Measurements from ENCODE around the gene KCNH4. TPM values are rescaled to one million over a fixed set of nuclear protein-coding genes. Genes with fewer than 3 reads are reported as not detected.
"Not testable (repeated sequence)": the region's sequence is repeated elsewhere in the genome, so short reads cannot be mapped to it uniquely, and the experiment has no call there.

KCNH4 gene
- total RNA-seq: under 0.01 and 0.13 TPM in 2 replicates

GRCh38 chr17:42180922-42181850, at the start of gene KCNH4:
TSS of gene KCNH4 (minus strand) at chr17:42181142. CDS start at chr17:42180945, 197 bp downstream.
- peak; percentile 74 to 84 for DNase-seq (ENCODE audit: low read depth in 2 of 2)

- DNase-seq (ENCODE audit: low read depth in 2 of 2): no peak
These were observed 49.3 kb upstream of the KCNH4 start for GRCh38 chr17:42230225-42230624.

GRCh38 chr17:42227849-42228700, 47.1 kb upstream of the KCNH4 start:
- DNase-seq (ENCODE audit: low read depth in 2 of 2): peak in 1 of 2 donors; percentile 33

GRCh38 chr17:42225646-42226045, 44.7 kb upstream of the KCNH4 start:
- DNase-seq (ENCODE audit: low read depth in 2 of 2): no peak

DNA sequence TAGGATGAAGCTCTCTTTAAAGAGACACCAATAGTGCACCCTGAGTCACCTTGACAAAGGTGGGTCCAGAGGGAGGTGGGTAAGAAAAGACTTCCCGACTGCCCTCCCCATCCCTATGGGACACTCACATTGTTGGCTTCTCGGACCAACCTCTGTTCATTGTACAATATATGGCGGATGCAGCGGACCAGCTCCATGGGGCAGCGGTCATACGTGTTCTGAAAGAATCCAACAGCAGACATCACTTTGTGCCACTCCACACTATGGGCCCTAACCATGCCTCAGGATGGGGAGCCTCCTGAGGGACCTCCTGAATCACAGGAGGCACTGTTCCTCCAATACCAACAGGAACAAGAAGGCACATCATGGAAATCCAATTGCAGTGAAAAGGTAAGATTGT, 43.7 kb upstream of the KCNH4 start:
- no peak for DNase-seq (ENCODE audit: low read depth in 2 of 2)

DNA sequence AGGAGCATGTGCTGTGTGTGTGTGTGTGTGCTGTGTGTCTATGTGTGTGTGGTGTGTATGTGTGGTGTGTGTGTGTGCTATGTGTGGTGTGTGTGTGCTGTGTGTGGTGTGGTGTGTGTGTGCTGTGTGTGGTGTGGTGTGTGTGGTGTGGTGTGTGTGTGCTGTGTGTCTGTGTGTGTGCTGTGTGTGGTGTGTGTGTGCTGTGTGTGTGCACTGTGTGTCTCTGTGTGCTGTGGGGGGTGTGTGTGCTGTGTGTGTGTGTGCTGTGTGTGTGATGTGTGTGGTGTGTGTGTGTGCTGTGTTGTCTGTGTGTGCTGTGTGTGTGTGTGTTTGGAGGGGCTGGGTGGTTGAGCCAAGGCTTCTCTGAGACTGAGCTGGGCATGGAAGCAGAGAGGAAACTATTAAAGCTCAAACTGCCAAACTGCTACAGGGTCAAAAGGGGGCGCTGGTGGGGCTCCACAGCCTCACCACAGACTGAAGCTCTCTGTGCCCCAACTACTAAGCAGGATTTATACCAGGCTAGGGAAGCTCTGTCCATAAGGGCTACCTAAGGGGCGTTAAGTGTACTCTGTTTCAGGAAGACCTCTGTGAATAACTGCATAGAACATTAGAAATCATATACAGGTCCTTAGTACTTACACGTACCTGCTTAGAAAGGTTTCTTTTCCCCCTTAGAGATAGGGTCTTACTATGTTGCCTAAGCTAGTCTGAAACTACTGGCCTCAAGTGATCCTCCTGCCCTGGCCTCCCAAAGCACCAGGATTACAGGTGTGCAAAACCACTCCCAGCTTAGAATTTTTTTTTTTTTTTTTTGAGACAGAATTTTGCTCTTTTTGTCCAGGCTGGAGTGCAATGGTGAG, 41.2 kb upstream of the KCNH4 start:
- DNase-seq (ENCODE audit: low read depth in 2 of 2): peak; percentile 64 to 84

DNA sequence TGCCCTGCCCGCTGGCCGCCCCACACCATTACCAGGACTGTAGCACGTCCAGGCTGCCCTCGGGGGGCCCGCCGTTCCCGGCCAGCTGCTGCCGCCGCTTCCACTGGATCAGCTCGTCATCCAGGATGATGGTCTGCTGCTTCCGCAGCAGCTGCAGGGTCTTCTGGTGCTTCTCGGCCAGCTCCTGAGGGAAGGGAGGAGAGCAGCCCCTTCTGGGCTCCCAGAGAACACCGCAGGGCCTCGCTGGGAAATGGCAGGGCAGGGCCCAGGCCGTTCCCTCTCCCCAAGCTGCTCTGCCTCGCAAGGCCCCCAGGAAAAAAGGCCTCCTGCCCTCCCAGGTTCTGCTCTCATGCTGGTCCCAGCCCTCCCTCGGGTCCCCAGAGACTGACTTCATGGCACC, 38.3 kb upstream of the KCNH4 start:
- DNase-seq (ENCODE audit: low read depth in 2 of 2): not testable (repeated sequence)

DNA sequence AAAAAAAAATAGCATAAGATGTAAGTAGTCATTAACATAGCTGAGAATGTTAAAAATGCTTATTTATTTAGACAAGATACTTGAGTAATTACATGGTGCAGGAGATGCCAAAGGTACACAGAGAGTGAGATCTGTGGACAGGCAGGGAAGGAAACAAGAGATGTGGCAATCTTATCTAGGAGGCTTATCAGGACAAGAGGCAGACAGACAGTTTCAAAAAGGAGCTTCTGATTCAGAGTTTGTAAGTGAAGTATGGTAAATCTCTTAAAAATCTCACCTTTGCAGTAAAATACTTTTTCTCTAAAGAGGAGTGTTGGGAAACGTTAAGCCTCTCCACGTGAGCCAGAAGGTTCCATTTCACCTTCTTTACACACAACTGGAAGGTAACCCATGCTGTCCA, 33.2 kb upstream of the KCNH4 start:
- DNase-seq (ENCODE audit: low read depth in 2 of 2): no peak

DNA sequence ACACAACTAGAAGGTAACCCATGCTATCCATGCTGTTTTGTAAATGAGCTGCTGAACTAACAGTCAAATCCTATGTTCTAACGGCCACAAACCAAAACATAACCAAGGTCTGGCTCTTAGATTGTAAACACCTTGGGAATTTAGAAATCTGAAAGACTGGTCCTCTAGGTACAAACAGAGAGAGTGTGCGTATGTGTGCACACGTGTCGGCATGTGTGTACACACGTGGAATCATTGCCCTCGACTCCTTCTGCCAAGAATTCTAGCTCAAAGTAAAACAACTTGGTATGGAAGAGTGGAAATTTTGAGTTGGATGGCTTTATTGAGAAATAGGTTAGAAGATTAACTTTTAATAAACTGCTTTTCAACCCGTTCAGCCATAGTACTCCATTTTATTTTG, 31.4 kb upstream of the KCNH4 start:
- DNase-seq (ENCODE audit: low read depth in 2 of 2): no peak

- DNase-seq (ENCODE audit: low read depth in 2 of 2): not testable (repeated sequence)
These were observed 31.0 kb upstream of the KCNH4 start for GRCh38 chr17:42211921-42212341.

DNA sequence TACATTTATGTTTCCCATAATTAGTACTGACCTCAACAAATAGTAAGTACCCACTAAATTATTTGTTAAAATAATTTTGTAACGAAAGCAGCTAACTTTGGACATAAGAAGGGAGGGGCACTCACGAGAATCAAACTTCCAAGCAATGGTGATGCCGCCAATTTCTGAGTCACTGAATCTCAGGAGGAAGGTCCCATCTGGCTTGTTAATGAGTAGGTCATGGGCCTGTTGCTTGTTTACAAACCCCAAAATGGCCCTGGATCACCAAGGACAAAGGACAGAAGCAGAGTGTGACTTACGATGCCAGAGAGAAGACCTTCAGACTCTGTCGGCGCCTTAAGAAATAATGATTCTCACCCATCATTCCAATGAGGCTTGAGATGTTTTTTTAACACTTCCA, 29.1 kb upstream of the KCNH4 start:
- DNase-seq (ENCODE audit: low read depth in 2 of 2): no peak

GRCh38 chr17:42206153-42206612, 25.2 kb upstream of the KCNH4 start:
- peak in 1 of 2 donors; percentile 32 for DNase-seq (ENCODE audit: low read depth in 2 of 2)

GRCh38 chr17:42203354-42203753, 22.4 kb upstream of the KCNH4 start:
- DNase-seq (ENCODE audit: low read depth in 2 of 2): no peak

DNA sequence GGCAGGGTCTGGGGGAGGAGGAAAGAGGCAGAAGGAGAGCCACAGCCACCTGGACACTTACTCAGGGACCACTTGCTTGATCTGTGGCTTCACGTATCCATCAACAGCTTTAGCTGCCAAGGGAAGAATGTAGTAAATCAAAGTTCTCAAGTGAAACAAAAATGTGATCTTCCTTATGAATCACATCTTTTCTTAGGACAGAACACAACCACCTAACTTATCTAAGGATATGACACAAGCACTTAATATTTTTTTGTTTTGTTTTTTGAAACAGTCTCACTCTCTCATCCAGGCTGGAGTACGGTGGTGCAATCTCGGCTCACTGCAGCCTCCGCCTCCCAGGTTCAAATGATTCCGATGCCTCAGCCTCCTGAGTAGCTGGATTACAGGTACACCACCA, 21.8 kb upstream of the KCNH4 start:
- DNase-seq (ENCODE audit: low read depth in 2 of 2): no peak

DNA sequence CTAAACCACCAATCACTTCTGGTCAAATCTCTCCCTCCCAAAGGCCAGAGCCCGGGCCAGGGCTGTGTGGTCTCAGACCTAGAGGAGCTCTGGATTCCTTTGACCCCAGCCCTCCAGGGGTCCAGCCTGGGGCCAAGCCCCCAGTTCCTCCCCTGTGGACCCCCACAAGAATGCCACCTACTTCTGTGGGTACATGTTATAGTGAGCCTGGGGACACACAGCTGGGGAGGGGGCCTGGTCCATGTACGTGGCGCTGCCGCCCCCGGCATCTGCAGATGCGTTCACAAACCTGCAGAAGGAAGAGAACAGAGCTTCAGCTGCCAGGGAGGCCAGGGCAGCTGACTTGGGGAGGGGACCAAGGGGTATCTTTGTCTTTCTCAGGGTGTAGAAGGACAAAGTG, 21.2 kb upstream of the KCNH4 start:
- DNase-seq (ENCODE audit: low read depth in 2 of 2): no peak

DNA sequence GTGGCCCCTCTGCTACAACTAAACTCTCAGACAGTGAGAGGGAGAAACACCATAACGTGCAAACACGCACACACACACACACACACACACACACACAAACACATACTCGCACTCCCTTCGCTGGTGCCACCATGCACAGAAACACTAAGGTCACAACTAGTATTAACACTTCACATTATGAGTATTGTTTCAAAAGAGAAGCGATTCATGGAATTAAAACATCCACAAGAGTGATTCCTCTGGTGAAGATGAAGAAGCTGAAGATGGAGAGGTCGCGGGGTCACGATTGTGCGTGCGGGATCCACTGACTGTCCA, 20.5 kb upstream of the KCNH4 start:
- no peak for DNase-seq (ENCODE audit: low read depth in 2 of 2)

DNA sequence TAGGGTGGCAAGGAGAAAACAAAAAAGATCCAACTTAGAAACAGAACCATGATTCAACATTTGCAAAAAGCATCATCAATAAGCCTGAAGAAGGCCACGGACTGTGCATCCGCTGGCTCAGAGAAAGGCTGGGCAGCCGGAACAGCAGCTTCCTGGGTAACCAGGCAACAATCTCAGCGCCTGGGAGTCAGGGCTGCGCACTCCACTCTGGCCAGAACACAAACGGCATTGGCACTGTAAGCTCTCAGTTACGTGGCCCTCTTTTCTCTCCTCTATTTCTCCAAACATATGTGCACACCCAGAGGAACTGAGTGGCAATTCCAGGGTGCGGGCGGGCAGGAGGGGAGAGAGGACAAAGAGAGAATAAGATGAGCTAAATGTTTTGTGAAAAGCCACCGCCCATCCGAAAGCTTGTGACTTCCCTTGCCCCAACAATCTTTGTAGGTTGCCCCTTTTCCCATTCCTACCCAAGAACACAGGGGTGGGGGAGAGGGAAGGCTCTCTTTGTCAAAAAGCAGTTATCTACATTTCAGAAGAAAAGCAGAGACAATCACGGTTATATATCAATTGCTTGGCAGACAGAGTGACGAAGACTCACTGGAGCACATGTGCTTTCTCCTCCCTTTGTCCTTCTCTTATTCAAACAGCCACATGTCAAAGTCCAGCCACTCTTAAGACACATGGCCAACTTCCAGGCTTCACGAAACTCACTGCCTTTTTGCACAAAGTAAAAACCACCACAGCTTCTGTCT, 19.9 kb upstream of the KCNH4 start:
- no peak for DNase-seq (ENCODE audit: low read depth in 2 of 2)

DNA sequence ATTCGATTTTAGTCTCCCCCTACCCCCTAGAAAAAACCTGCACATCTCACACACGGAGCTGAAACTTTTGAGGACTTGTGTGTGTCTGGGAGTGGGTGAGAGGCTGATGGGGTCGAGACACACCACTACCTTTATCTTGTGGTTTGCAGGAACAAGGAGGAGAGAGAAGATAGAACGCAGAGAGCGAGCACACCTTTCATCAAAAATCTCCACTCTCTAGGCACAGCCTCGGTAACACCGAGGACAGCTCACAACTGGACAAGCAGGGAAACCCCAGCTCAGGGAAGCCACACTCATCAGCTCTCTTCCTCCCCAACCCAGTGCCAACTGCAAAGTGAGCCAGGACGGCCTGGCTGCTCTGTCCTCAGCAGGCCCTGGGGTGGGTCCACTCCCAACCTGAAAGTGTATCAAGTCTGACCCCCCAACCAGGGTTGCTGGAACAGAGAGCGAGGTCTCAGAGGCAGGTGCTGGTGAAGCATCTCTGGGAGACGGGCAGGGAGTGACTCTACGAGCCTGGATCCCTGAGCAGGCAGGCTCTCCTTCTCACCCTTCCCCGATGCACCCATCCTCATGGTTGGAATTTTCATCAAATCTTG, 18.6 kb upstream of the KCNH4 start:
- DNase-seq (ENCODE audit: low read depth in 2 of 2): no peak

- no peak for DNase-seq (ENCODE audit: low read depth in 2 of 2)
These were observed 18.0 kb upstream of the KCNH4 start for GRCh38 chr17:42198897-42199296.

- no peak for DNase-seq (ENCODE audit: low read depth in 2 of 2)
These were observed 16.7 kb upstream of the KCNH4 start for GRCh38 chr17:42197564-42198156.
